GM18508 (cell line): ENCODE measurements around the gene CEP83.
A peak's percentile ranks its signal among the peaks of the same experiment; 100 is the strongest.
"Not testable (repeated sequence)": the region's sequence is repeated elsewhere in the genome, so short reads cannot be mapped to it uniquely, and the experiment has no call there.

Source experiments
- ATAC-seq: cut with Tn5 transposase; IDR thresholded peaks from one replicate; pipeline ENCODE4 v1.9.1; 2021; ENCODE audit warnings: moderate number of reproducible peaks; ENCODE audit not compliant: insufficient read depth, unreplicated experiment

The CEP83 gene

GRCh38 chr12:94435511-94435927 is 24.1 kb downstream of the CEP83 start:
- no peak for ATAC-seq

GRCh38 chr12:94434171-94434570 is 25.5 kb downstream of the CEP83 start:
- no peak for ATAC-seq

GRCh38 chr12:94433744-94434143 is 25.9 kb downstream of the CEP83 start:
- ATAC-seq: no peak

GRCh38 chr12:94430304-94430703 is 29.4 kb downstream of the CEP83 start:
- ATAC-seq: no peak

GRCh38 chr12:94429633-94430032 is 30.0 kb downstream of the CEP83 start:
- no peak for ATAC-seq

- no peak for ATAC-seq
These were observed 30.5 kb downstream of the CEP83 start for GRCh38 chr12:94429191-94429590.

GRCh38 chr12:94427501-94428381 is 31.9 kb downstream of the CEP83 start:
- ATAC-seq: no peak

GRCh38 chr12:94426049-94426448 is 33.6 kb downstream of the CEP83 start:
- ATAC-seq: no peak

GRCh38 chr12:94424830-94425229 is 34.8 kb downstream of the CEP83 start:
- not testable (repeated sequence) for ATAC-seq

- ATAC-seq: no peak
These were observed 37.6 kb downstream of the CEP83 start for GRCh38 chr12:94421868-94422740.

GRCh38 chr12:94418517-94418916 is 41.1 kb downstream of the CEP83 start:
- ATAC-seq: no peak

GRCh38 chr12:94416613-94417012 is 43.1 kb downstream of the CEP83 start:
- ATAC-seq: no peak

GRCh38 chr12:94415066-94415465 is 44.6 kb downstream of the CEP83 start:
- no peak for ATAC-seq

- peak; percentile 74 for ATAC-seq
These were observed 54.1 kb downstream of the CEP83 start for GRCh38 chr12:94405413-94406116.

- ATAC-seq: no peak
These were observed 54.8 kb downstream of the CEP83 start for GRCh38 chr12:94404854-94405253.

GRCh38 chr12:94401326-94401725 is 58.3 kb downstream of the CEP83 start:
- no peak for ATAC-seq

GRCh38 chr12:94398685-94399084 is 61.0 kb downstream of the CEP83 start:
- not testable (repeated sequence) for ATAC-seq

GRCh38 chr12:94397401-94397800 is 62.3 kb downstream of the CEP83 start:
- no peak for ATAC-seq

GRCh38 chr12:94396014-94396413 is 63.7 kb downstream of the CEP83 start:
- ATAC-seq: not testable (repeated sequence)

GRCh38 chr12:94390130-94390485 is 69.6 kb downstream of the CEP83 start:
- ATAC-seq: no peak
